ENCODE results near the gene GLMP.

DNA sequence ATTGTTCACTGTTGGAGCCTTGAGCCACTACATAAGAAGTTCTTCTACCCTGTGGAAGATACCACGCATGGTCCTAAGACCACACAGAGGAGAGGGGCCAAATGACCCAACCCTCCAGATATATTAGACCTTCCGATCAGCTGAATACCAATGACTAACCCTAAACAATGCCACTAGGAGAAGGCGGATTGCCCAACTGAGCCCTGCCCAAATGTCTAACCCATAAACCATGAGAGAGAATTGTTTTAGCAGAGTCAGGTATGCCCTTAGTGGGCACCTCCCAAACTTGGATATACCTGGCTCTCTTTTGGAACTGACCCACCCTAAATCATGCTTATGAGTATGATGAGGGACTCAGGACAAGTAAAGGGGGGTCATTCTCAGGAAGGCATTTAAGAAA lies 25.2 kb downstream of the GLMP start:
- TF ChIP-seq CTCF (IDR thresholded peaks at IDR 0.05; ENCODE audit: extremely low read depth in 1 of 2, insufficient read depth in 1 of 2, low read depth in 1 of 2, low read length in 2 of 2) (no peak), EZH2 (IDR thresholded peaks at IDR 0.05; ENCODE audit: borderline replicate concordance, low read depth, low read length, severe bottlenecking) (no peak), POLR2A (IDR thresholded peaks at IDR 0.05; ENCODE audit: low read depth, low read length) (no peak)

Data from endothelial cell of umbilical vein (primary cell).